NCI-H1417 (cell line): ENCODE measurements around the gene TFB1M.
"Not testable (repeated sequence)": the region's sequence is repeated elsewhere in the genome, so short reads cannot be mapped to it uniquely, and the experiment has no call there.

ENCODE experiments used
- DNase-seq, 3 experiments: peaks; one replicate each; lab custom pipeline; 2025; lab: John Stamatoyannopoulos, UW

The TFB1M gene

GRCh38 chr6:155329460-155330132 is 15.3 kb upstream of the TFB1M start:
- no peak for DNase-seq

GRCh38 chr6:155328539-155329459 is 14.5 kb upstream of the TFB1M start:
- DNase-seq, result peak in 2 of 3 experiments; percentile 77 to 92

- DNase-seq, result no peak
These were observed 13.8 kb upstream of the TFB1M start for GRCh38 chr6:155328074-155328538.

- peak; percentile 32 to 83 (median 51) for DNase-seq
These were observed 13.2 kb upstream of the TFB1M start for GRCh38 chr6:155327326-155328073.

GRCh38 chr6:155325700-155326516 is 11.6 kb upstream of the TFB1M start:
- peak in 2 of 3 experiments; percentile 49 to 74 for DNase-seq

- DNase-seq, result no peak
These were observed 10.7 kb upstream of the TFB1M start for GRCh38 chr6:155324993-155325392.

- no peak for DNase-seq
These were observed 9.9 kb upstream of the TFB1M start for GRCh38 chr6:155324172-155324571.

- DNase-seq, result no peak
These were observed 5.6 kb upstream of the TFB1M start for GRCh38 chr6:155319902-155320301.

GRCh38 chr6:155317186-155317585 is 2.9 kb upstream of the TFB1M start:
- no peak for DNase-seq

GRCh38 chr6:155316419-155316818 is 2.1 kb upstream of the TFB1M start:
- DNase-seq, result no peak

- no peak for DNase-seq
These were observed 1.2 kb upstream of the TFB1M start for GRCh38 chr6:155315516-155315871.

- DNase-seq, result peak in 2 of 3 experiments; percentile 87 to 99
These were observed 660 bp upstream of the TFB1M start for GRCh38 chr6:155314773-155315515.

- DNase-seq, result peak in 2 of 3 experiments; percentile 85 to 89
These were observed 637 bp downstream of the TFB1M start for GRCh38 chr6:155313602-155314091.

- DNase-seq, result not testable (repeated sequence)
These were observed 1.3 kb downstream of the TFB1M start for GRCh38 chr6:155312950-155313349.

- no peak for DNase-seq
These were observed 2.7 kb downstream of the TFB1M start for GRCh38 chr6:155311583-155311982.

- no peak for DNase-seq
These were observed 3.2 kb downstream of the TFB1M start for GRCh38 chr6:155311086-155311485.

GRCh38 chr6:155310596-155310995 is 3.7 kb downstream of the TFB1M start:
- no peak for DNase-seq

GRCh38 chr6:155309150-155309549 is 5.1 kb downstream of the TFB1M start:
- no peak for DNase-seq

GRCh38 chr6:155306958-155307357 is 7.3 kb downstream of the TFB1M start:
- no peak for DNase-seq

GRCh38 chr6:155303361-155303870 is 10.9 kb downstream of the TFB1M start:
- no peak for DNase-seq
